ENCODE data around the gene TFDP2.

- TF ChIP-seq ZNF407 (IDR thresholded peaks at IDR 0.05; ENCODE audit: low read depth) (no peak), ARID4B (CRISPR knock-in tag; IDR thresholded peaks at IDR 0.05) (no peak)
Measured at GRCh38 chr3:142022381-142022780, 127.0 kb downstream of the TFDP2 start.

All from K562 (cell line).